MCF 10A (cell line): ENCODE data around the gene HERC2. TPM values are rescaled to one million over a fixed set of nuclear protein-coding genes. Genes with fewer than 3 reads are reported as not detected.
A peak's percentile ranks its signal among the peaks of the same experiment; 100 is the strongest.
"Not testable (repeated sequence)": the region's sequence is repeated elsewhere in the genome, so short reads cannot be mapped to it uniquely, and the experiment has no call there.

Source experiments
- BruUV-seq: library from RNA; stranded (reverse); fragments of 400-500 nt; replicated peaks from 2 replicates; lab custom pipeline; 2021; lab: Mats Ljungman, UMichigan
- CTCF ChIA-PET: fragments of 300-600 bp; sonication (Branson Sonifier 250); formaldehyde crosslinking; extraction: SDS; loops from one replicate; lab custom pipeline; 2021; ENCODE audit warnings: antibody characterized with exemption, inconsistent platforms; lab: Yijun Ruan, JAX
- POLR2A ChIA-PET: fragments of 300-600, 350-650 bp; sonication (Branson Sonifier 250); formaldehyde crosslinking; extraction: SDS; loops from one replicate; lab custom pipeline; 2020; ENCODE audit warnings: antibody characterized with exemption, inconsistent platforms; lab: Yijun Ruan, JAX
- DNase-seq: peaks from one replicate; pipeline ENCODE4 v3.0.0-alpha.2; 2018; ENCODE audit not compliant: unreplicated experiment
- H3K27ac Mint-ChIP-seq: one replicate; pipeline ENCODE4 v1.8.0; 2022; ENCODE audit warnings: mild to moderate bottlenecking, low read depth, mixed read lengths; ENCODE audit not compliant: unreplicated experiment
- H3K27me3 Mint-ChIP-seq: one replicate; pipeline ENCODE4 v1.8.0; 2022; ENCODE audit warnings: mixed read lengths; ENCODE audit not compliant: insufficient read depth, unreplicated experiment
- H3K36me3 Mint-ChIP-seq: one replicate; pipeline ENCODE4 v1.8.0; 2022; ENCODE audit warnings: mild to moderate bottlenecking, moderate library complexity, mixed read lengths; ENCODE audit not compliant: insufficient read depth, unreplicated experiment
- H3K4me1 Mint-ChIP-seq: one replicate; pipeline ENCODE4 v1.8.0; 2022; ENCODE audit warnings: mixed read lengths; ENCODE audit not compliant: insufficient read depth, unreplicated experiment
- H3K4me3 Mint-ChIP-seq: one replicate; pipeline ENCODE4 v1.8.0; 2022; ENCODE audit warnings: mild to moderate bottlenecking, moderate library complexity, mixed read lengths; ENCODE audit not compliant: unreplicated experiment
- H3K9me3 Mint-ChIP-seq: one replicate; pipeline ENCODE4 v1.8.0; 2022; ENCODE audit warnings: mixed read lengths; ENCODE audit not compliant: unreplicated experiment
- intact Hi-C: fragments of 100-400 bp; cut with micrococcal nuclease; formaldehyde crosslinking; loops from 2 replicates; pipeline ENCODE4 v1.14.1; 2022
- total RNA-seq: library from RNA; stranded (reverse); gene quantifications from 2 replicates; pipeline ENCODE4 v1.2.3, GENCODE V29; 2022
- TF ChIP-seq, protein P1 (sequence below): fragments of 200-600 bp; IDR thresholded peaks from one replicate; pipeline ENCODE4 v1.8.0; 2022; ENCODE audit warnings: antibody characterized with exemption, mild to moderate bottlenecking; ENCODE audit not compliant: unreplicated experiment

The HERC2 gene
- total RNA-seq, 1 experiment from 2014 or later = 65.2 TPM

GRCh38 chr15:28164876-28165275 is 157.1 kb downstream of the HERC2 start:
- no TSS peak for BruUV-seq
- H3K36me3 Mint-ChIP-seq = peaks cover 88% of the 10 kb centered on the region
- ChIA-PET CTCF (no interaction called here), POLR2A (no interaction called here)
- intact Hi-C loops = no loop called here
- no peak overlapping the region for H3K4me3 Mint-ChIP-seq
- no peaks in the 10 kb centered on the region for H3K27me3 Mint-ChIP-seq
- peak overlapping the region; percentile 62 for H3K27ac Mint-ChIP-seq
- no peaks in the 10 kb centered on the region for H3K4me1 Mint-ChIP-seq
- no peaks in the 10 kb centered on the region for H3K9me3 Mint-ChIP-seq
- TF ChIP-seq, protein P1, sequence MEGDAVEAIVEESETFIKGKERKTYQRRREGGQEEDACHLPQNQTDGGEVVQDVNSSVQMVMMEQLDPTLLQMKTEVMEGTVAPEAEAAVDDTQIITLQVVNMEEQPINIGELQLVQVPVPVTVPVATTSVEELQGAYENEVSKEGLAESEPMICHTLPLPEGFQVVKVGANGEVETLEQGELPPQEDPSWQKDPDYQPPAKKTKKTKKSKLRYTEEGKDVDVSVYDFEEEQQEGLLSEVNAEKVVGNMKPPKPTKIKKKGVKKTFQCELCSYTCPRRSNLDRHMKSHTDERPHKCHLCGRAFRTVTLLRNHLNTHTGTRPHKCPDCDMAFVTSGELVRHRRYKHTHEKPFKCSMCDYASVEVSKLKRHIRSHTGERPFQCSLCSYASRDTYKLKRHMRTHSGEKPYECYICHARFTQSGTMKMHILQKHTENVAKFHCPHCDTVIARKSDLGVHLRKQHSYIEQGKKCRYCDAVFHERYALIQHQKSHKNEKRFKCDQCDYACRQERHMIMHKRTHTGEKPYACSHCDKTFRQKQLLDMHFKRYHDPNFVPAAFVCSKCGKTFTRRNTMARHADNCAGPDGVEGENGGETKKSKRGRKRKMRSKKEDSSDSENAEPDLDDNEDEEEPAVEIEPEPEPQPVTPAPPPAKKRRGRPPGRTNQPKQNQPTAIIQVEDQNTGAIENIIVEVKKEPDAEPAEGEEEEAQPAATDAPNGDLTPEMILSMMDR = no peak
- no peak for DNase-seq

DNA sequence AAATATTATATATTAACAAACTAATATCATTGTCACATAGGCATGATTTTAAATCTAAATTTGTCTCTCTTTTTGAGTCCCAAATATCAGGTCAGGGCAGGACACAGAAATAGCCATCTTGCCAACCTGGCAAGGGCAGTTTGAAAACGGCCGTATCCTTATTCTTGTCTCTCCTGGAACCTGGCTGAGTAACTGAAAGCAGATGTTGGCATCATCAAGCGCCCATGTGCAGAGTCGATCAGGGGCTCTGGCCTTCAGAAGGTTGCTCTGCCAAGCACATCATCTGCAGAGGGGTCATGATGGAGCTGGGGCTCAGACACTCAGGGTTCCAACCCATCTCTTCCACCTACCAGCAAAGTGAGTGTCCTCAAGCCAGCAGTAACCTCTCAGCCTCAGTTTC is 167.7 kb downstream of the HERC2 start:
- CTCF ChIA-PET = no interaction called here

DNA sequence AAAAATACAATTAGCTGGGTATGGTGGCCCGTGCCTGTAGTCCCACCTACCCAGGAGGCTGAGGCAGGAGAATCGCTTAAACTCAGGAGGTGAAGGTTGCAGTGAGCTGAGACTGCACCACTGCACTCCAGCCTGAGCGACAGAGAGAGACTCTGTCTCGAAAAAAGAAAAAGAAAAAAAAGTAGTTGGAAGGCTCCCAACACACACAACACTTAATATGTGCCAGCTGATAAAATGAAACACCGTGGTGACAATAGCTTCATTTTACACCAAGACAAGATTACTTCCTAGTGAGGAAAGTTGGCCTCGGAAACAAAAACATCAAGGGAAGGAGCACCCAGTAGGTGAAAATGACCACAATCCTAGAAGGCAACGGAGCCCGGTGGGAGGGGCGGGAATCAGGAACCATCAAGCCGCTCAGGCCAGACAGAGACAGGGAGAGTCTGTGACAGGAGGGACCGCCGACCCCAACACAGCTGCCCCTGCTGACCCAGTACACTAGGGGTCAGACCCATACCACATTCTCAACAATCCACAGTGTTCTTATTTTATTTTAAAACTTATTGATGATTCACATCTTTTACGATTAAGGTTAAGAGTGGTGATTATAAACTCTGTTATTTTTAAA is 168.4 kb downstream of the HERC2 start:
- no peak overlapping the region for H3K27ac Mint-ChIP-seq
- TF ChIP-seq, protein P1 = no peak
- BruUV-seq = no TSS peak
- H3K9me3 Mint-ChIP-seq = peaks cover 20% of the 10 kb centered on the region
- ChIA-PET CTCF (no interaction called here), POLR2A (no interaction called here)
- no peak for DNase-seq
- peaks cover 32% of the 10 kb centered on the region for H3K36me3 Mint-ChIP-seq
- H3K4me3 Mint-ChIP-seq = no peak overlapping the region
- H3K4me1 Mint-ChIP-seq = no peaks in the 10 kb centered on the region
- H3K27me3 Mint-ChIP-seq = no peaks in the 10 kb centered on the region
- intact Hi-C loops = no loop called here

More for the DNA sequence above, 167.7 kb downstream of the HERC2 start:
- no peak overlapping the region for H3K4me3 Mint-ChIP-seq
- TF ChIP-seq, protein P1 = no peak
- no peak overlapping the region for H3K27ac Mint-ChIP-seq
- peaks cover 32% of the 10 kb centered on the region for H3K36me3 Mint-ChIP-seq
- no peaks in the 10 kb centered on the region for H3K4me1 Mint-ChIP-seq
- POLR2A ChIA-PET = no interaction called here
- no peaks in the 10 kb centered on the region for H3K27me3 Mint-ChIP-seq
- intact Hi-C loops = no loop called here
- H3K9me3 Mint-ChIP-seq = peaks cover 14% of the 10 kb centered on the region
- no peak for DNase-seq
- no TSS peak for BruUV-seq

DNA sequence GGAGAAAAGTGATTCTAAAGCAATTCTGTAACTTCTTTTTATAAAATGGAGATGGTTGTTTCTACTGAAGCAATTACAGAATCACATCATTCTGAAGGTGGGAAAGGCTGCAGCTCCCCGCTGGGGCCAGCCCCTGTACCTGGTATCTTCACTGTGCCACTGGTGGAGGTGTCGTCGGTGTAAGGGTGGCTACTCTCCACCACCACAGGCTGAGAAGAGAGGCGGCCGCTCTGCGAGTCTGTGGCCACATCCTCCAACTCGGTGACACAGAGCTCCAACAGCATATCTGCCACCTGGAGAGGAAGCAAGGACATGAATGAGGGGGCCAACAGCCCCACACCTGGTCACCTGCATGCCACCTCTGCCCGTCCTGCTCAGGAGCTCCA is 169.4 kb downstream of the HERC2 start:
- H3K4me3 Mint-ChIP-seq, BruUV-seq, POLR2A ChIA-PET, H3K4me1 Mint-ChIP-seq, intact Hi-C loops, DNase-seq, H3K27me3 Mint-ChIP-seq: not testable (repeated sequence)
- Mint-ChIP-seq H3K36me3 (peaks cover 38% of the 10 kb centered on the region), H3K27ac (peak overlapping the region; percentile 78), H3K9me3 (peaks cover 20% of the 10 kb centered on the region)
- CTCF ChIA-PET = interaction anchor here (1.2 to 1.3 kb wide), 2 partner anchors 8 to 27 kb away, joined by 3 to 4 read pairs; no protein-coding TSS in a partner anchor

DNA sequence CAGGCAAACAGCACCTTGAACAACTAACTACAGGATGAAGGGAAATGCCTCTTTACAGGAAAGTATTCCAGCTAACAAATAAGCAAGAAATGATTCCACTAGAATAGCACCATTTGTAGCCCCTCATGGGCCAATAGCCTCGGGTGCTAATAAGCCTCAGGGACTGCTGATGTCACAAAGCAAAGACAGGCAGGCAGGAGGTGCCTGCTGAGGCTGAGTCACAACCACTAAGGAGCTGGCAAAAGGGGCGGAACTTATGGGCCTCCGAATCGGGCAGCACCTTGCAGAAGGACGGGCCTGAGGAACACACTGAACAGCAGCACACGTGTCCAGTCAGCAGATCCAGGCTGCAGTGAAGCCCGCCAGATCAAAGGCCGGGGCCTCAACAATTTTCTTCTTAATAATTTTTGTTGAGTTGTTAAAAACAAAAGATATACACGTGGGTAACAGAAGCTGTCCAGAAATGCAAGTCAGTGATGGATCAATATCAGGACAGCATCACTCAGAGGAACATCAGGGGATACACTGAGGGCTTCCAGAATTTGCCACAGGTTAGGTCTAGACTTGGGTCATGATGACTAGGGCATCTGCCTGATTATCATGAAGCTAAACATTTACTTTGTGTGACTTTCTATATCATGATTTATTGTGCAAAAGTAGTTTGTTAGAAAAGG is 170.0 kb downstream of the HERC2 start:
- H3K4me3 Mint-ChIP-seq, H3K27me3 Mint-ChIP-seq, H3K4me1 Mint-ChIP-seq, intact Hi-C loops, POLR2A ChIA-PET, BruUV-seq: not testable (repeated sequence)
- Mint-ChIP-seq H3K27ac (peak overlapping the region; percentile 78), H3K9me3 (peaks cover 20% of the 10 kb centered on the region), H3K36me3 (peaks cover 38% of the 10 kb centered on the region)
- CTCF ChIA-PET = interaction anchor here (1.2 to 1.3 kb wide), 2 partner anchors 9 to 26 kb away, joined by 3 to 4 read pairs; no protein-coding TSS in a partner anchor
- peak; percentile 25 for DNase-seq
